ENCODE measurements around the gene CFAP300. TPM values are rescaled to one million over a fixed set of nuclear protein-coding genes. Genes with fewer than 3 reads are reported as not detected.
A peak's percentile ranks its signal among the peaks of the same experiment; 100 is the strongest.

Gene CFAP300
- total RNA-seq, 6 experiments from 2014 or later = not detected

- Histone ChIP-seq H3K4me1 (peaks cover 0 to 68% (median 20%) of the 10 kb centered on the region in 4 donors), H3K9me3 (no peaks in the 10 kb centered on the region), H3K27me3 (no peaks in the 10 kb centered on the region), H3K36me3 (no peaks in the 10 kb centered on the region), H3K27ac (no peak overlapping the region), H3K4me3 (no peak overlapping the region)
- TF ChIP-seq CTCF (IDR thresholded peaks at IDR 0.05) (no peak), POLR2A (IDR thresholded peaks at IDR 0.05) (no peak)
- no peak for DNase-seq
- peak in 1 of 4 donors; percentile 21 for ATAC-seq
- 24% methylated on average over 2 of the region's 2 CpGs for WGBS (ENCODE audit: insufficient coverage, low coverage, low lambda C conversion rate, missing lambda C conversion rate)
- intact Hi-C loops (cut with DNase I) = no loop called here
These were observed 69.4 kb downstream of the CFAP300 start for GRCh38 chr11:102116453-102117205.

GRCh38 chr11:102117472-102118113 lies 70.4 kb downstream of the CFAP300 start:
- no peak for TF ChIP-seq CTCF (IDR thresholded peaks at IDR 0.05)
- no peak for TF ChIP-seq POLR2A (IDR thresholded peaks at IDR 0.05)
- ATAC-seq (no peak), DNase-seq (no peak)
- Histone ChIP-seq H3K36me3 (no peaks in the 10 kb centered on the region), H3K27ac (no peak overlapping the region), H3K4me1 (peaks cover 0 to 66% (median 20%) of the 10 kb centered on the region in 4 donors), H3K4me3 (no peak overlapping the region), H3K9me3 (no peaks in the 10 kb centered on the region), H3K27me3 (no peaks in the 10 kb centered on the region)
- intact Hi-C loops (cut with DNase I) = no loop called here
- 43% methylated on average over 4 of the region's 4 CpGs for WGBS (ENCODE audit: insufficient coverage, low coverage, low lambda C conversion rate, missing lambda C conversion rate)

GRCh38 chr11:102118937-102119336 lies 71.7 kb downstream of the CFAP300 start:
- 27% methylated on average over 3 of the region's 3 CpGs for WGBS (ENCODE audit: insufficient coverage, low coverage, low lambda C conversion rate, missing lambda C conversion rate)
- H3K4me3 ChIP-seq = no peak overlapping the region
- no peaks in the 10 kb centered on the region for H3K27me3 ChIP-seq
- H3K36me3 ChIP-seq = no peaks in the 10 kb centered on the region
- ATAC-seq = no peak
- H3K9me3 ChIP-seq = no peaks in the 10 kb centered on the region
- no peak for DNase-seq
- H3K27ac ChIP-seq = peak overlapping the region in 2 of 3 donors; percentile 8 to 12
- no peak for TF ChIP-seq POLR2A (IDR thresholded peaks at IDR 0.05)
- intact Hi-C loops (cut with DNase I) = no loop called here
- peaks cover 0 to 56% (median 17%) of the 10 kb centered on the region in 4 donors for H3K4me1 ChIP-seq

GRCh38 chr11:102119997-102120396 lies 72.8 kb downstream of the CFAP300 start:
- Histone ChIP-seq H3K4me1 (peaks cover 0 to 50% (median 16%) of the 10 kb centered on the region in 4 donors), H3K9me3 (no peaks in the 10 kb centered on the region), H3K27me3 (no peaks in the 10 kb centered on the region), H3K27ac (peak overlapping the region in 1 of 3 donors; percentile 12), H3K36me3 (no peaks in the 10 kb centered on the region), H3K4me3 (no peak overlapping the region)
- TF ChIP-seq CTCF (IDR thresholded peaks at IDR 0.05) = no peak
- TF ChIP-seq POLR2A (IDR thresholded peaks at IDR 0.05) = no peak
- intact Hi-C loops (cut with DNase I) = no loop called here
- ATAC-seq (peak; percentile 41 to 77 (median 60)), DNase-seq (no peak)
- 25% methylated on average over 4 of the region's 4 CpGs for WGBS (ENCODE audit: insufficient coverage, low coverage, low lambda C conversion rate, missing lambda C conversion rate)

GRCh38 chr11:102120437-102120973 lies 73.3 kb downstream of the CFAP300 start:
- DNase-seq (no peak), ATAC-seq (no peak)
- Histone ChIP-seq H3K27me3 (no peaks in the 10 kb centered on the region), H3K27ac (no peak overlapping the region), H3K4me1 (peaks cover 0 to 45% (median 13%) of the 10 kb centered on the region in 4 donors), H3K4me3 (no peak overlapping the region), H3K36me3 (no peaks in the 10 kb centered on the region), H3K9me3 (no peaks in the 10 kb centered on the region)
- WGBS (ENCODE audit: insufficient coverage, low coverage, low lambda C conversion rate, missing lambda C conversion rate) = 59% methylated on average over 3 of the region's 3 CpGs
- intact Hi-C loops (cut with DNase I) = no loop called here
- TF ChIP-seq CTCF (IDR thresholded peaks at IDR 0.05) (no peak), POLR2A (IDR thresholded peaks at IDR 0.05) (no peak)

Measured in right lobe of liver (tissue), 6 donors.